Osteocyte (in vitro differentiated cells): ENCODE results near the gene PCSK6. TPM values are rescaled to one million over a fixed set of nuclear protein-coding genes. Genes with fewer than 3 reads are reported as not detected.
A peak's percentile ranks its signal among the peaks of the same experiment; 100 is the strongest.

Source experiments
- DNase-seq: peaks from one replicate; pipeline ENCODE4 v3.0.0; 2021; ENCODE audit warnings: mixed read lengths; ENCODE audit not compliant: unreplicated experiment; ENCODE audit errors: extremely low spot score
- H3K27ac Mint-ChIP-seq: one replicate; pipeline ENCODE4 v1.8.0; 2021; ENCODE audit warnings: mild to moderate bottlenecking, mixed read lengths; ENCODE audit not compliant: unreplicated experiment
- H3K27me3 Mint-ChIP-seq: one replicate; pipeline ENCODE4 v1.8.0; 2021; ENCODE audit warnings: mixed read lengths; ENCODE audit not compliant: unreplicated experiment
- H3K36me3 Mint-ChIP-seq: one replicate; pipeline ENCODE4 v1.8.0; 2021; ENCODE audit warnings: mixed read lengths; ENCODE audit not compliant: unreplicated experiment
- H3K4me1 Mint-ChIP-seq: one replicate; pipeline ENCODE4 v1.8.0; 2021; ENCODE audit warnings: mixed read lengths; ENCODE audit not compliant: unreplicated experiment
- H3K4me3 Mint-ChIP-seq: one replicate; pipeline ENCODE4 v1.8.0; 2021; ENCODE audit warnings: mild to moderate bottlenecking, moderate library complexity, mixed read lengths; ENCODE audit not compliant: unreplicated experiment
- H3K9me3 Mint-ChIP-seq: one replicate; pipeline ENCODE4 v1.8.0; 2021; ENCODE audit warnings: mixed read lengths; ENCODE audit not compliant: unreplicated experiment
- total RNA-seq: library from RNA; stranded (reverse); gene quantifications from 2 replicates; pipeline ENCODE4 v1.2.1, GENCODE V29; 2021
- TF ChIP-seq, protein P1 (sequence below): fragments of 200-600 bp; sonication (generic); IDR thresholded peaks from 2 replicates; pipeline ENCODE4 v1.5.0; 2021; ENCODE audit warnings: antibody characterized with exemption, mild to moderate bottlenecking, moderate library complexity

Gene PCSK6
- total RNA-seq, 1 donor from 2014 or later: 0.43 TPM

- Mint-ChIP-seq H3K36me3 (no peaks in the 10 kb centered on the region), H3K4me1 (peaks cover 19% of the 10 kb centered on the region), H3K4me3 (no peak overlapping the region), H3K27me3 (peaks cover 13% of the 10 kb centered on the region), H3K27ac (no peak overlapping the region), H3K9me3 (no peaks in the 10 kb centered on the region)
- TF ChIP-seq, protein P1, sequence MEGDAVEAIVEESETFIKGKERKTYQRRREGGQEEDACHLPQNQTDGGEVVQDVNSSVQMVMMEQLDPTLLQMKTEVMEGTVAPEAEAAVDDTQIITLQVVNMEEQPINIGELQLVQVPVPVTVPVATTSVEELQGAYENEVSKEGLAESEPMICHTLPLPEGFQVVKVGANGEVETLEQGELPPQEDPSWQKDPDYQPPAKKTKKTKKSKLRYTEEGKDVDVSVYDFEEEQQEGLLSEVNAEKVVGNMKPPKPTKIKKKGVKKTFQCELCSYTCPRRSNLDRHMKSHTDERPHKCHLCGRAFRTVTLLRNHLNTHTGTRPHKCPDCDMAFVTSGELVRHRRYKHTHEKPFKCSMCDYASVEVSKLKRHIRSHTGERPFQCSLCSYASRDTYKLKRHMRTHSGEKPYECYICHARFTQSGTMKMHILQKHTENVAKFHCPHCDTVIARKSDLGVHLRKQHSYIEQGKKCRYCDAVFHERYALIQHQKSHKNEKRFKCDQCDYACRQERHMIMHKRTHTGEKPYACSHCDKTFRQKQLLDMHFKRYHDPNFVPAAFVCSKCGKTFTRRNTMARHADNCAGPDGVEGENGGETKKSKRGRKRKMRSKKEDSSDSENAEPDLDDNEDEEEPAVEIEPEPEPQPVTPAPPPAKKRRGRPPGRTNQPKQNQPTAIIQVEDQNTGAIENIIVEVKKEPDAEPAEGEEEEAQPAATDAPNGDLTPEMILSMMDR: peak; percentile 36
- no peak for DNase-seq
Observed at GRCh38 chr15:101256757-101257156, 232.8 kb downstream of the PCSK6 start.

- no peaks in the 10 kb centered on the region for H3K9me3 Mint-ChIP-seq
- H3K4me3 Mint-ChIP-seq: no peak overlapping the region
- H3K27me3 Mint-ChIP-seq: peaks cover 13% of the 10 kb centered on the region
- no peak for DNase-seq
- TF ChIP-seq, protein P1: no peak
- no peak overlapping the region for H3K27ac Mint-ChIP-seq
- H3K4me1 Mint-ChIP-seq: peaks cover 19% of the 10 kb centered on the region
- H3K36me3 Mint-ChIP-seq: no peaks in the 10 kb centered on the region
Observed at GRCh38 chr15:101255615-101256241, 233.8 kb downstream of the PCSK6 start.

DNA sequence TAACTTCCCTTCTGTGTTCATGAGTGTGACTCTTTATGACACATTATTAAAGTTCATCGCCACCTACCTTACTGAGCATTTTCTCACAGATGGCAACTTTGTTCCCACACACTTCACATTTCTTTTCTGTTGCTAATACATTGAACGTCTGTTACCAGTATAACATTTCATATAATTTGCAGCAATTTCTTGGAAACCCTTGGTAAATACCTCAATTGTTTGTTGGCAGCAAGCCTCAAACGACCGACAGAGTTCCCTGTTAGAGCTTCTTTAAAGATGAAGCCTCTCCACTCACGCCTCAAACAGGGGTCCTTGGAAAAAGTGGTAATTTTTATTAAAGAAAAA, 234.5 kb downstream of the PCSK6 start:
- DNase-seq: no peak
- TF ChIP-seq, protein P1: no peak
- peaks cover 11% of the 10 kb centered on the region for H3K27me3 Mint-ChIP-seq
- H3K4me3 Mint-ChIP-seq: no peak overlapping the region
- H3K4me1 Mint-ChIP-seq: peaks cover 26% of the 10 kb centered on the region
- no peaks in the 10 kb centered on the region for H3K9me3 Mint-ChIP-seq
- no peak overlapping the region for H3K27ac Mint-ChIP-seq
- H3K36me3 Mint-ChIP-seq: no peaks in the 10 kb centered on the region

DNA sequence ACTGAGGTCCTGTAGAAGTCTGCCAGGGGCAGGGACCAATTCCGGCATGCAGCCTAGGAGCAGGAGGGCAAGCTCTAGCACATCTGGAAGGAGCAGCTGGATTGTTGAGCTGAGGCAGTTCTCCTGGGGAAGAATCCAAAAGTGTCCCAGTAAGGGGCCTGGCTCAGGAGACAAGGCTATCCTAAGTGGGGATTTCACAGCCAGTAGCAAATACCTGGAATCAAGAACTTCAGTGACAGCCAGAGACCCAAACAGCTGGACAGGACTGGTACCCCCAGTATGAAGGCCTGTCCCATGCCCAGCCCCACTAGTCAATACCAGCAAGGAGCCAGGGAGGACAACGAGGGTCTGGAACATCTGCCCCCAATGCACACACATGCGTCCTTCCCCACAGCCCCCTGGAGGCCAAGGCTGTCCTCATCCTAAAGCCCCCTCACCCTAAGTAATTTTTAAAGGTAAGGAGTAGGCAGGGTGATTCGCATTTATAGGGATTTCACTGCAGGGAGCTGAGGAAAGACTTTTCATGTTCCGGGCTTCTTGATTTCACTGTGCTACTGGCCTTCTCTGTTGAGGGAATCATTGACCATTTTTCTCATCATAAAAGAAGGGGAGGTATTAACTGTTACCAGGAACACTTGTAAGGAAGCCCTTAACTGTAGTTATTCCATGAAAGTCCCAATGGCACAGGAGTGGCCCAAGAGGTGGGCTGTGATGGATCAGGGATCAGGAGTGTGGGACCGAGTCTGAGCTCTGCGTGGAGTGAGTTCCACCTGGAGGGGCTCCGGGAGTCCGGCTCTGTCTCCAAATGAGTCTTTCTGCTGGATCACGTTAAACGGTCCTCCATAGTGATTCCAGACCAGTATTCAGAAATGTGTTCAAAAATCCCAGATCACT, 235.1 kb downstream of the PCSK6 start:
- Mint-ChIP-seq H3K9me3 (no peaks in the 10 kb centered on the region), H3K4me1 (peaks cover 31% of the 10 kb centered on the region), H3K36me3 (no peaks in the 10 kb centered on the region), H3K27me3 (peaks cover 7% of the 10 kb centered on the region), H3K27ac (no peak overlapping the region), H3K4me3 (no peak overlapping the region)
- DNase-seq: no peak
- TF ChIP-seq, protein P1: no peak

Other genes with a start within 250 kb of the PCSK6 start
- gene CHSY1, start 237.7 kb downstream of the PCSK6 start, total RNA-seq: 39.7 and 41.1 TPM in 2 replicates
- gene SELENOS, start 212.2 kb downstream of the PCSK6 start, total RNA-seq: 60.4 and 66.6 TPM in 2 replicates
- 34.6 and 39.9 TPM in 2 replicates for gene SNRPA1, start 194.5 kb downstream of the PCSK6 start, total RNA-seq
- gene TM2D3, start 162.7 kb upstream of the PCSK6 start, total RNA-seq: 55.3 and 59.6 TPM in 2 replicates
- gene TARS3, start 234.8 kb upstream of the PCSK6 start, total RNA-seq: 15.8 and 16.0 TPM in 2 replicates